ENCODE measurements around the gene LONP2. TPM values are rescaled to one million over a fixed set of nuclear protein-coding genes. Genes with fewer than 3 reads are reported as not detected.
A peak's percentile ranks its signal among the peaks of the same experiment; 100 is the strongest.
"Not testable (repeated sequence)": the region's sequence is repeated elsewhere in the genome, so short reads cannot be mapped to it uniquely, and the experiment has no call there.

The LONP2 gene
- total RNA-seq, 2 donors from 2014 or later: 39.0 to 53.5 TPM

- peak; percentile 81 to 85 for DNase-seq (ENCODE audit: low spot score in 2 of 2)
- ATAC-seq: peak; percentile 96 to 97
- peak overlapping the region; percentile 90 to 93 for H3K27ac Mint-ChIP-seq
- no peaks in the 10 kb centered on the region for H3K9me3 Mint-ChIP-seq
- H3K36me3 Mint-ChIP-seq: peaks cover 0 to 7% of the 10 kb centered on the region in 2 donors
Observed at GRCh38 chr16:48365601-48366164, 121.6 kb downstream of the LONP2 start.

- peak; percentile 68 to 73 for ATAC-seq
- Mint-ChIP-seq H3K27ac (peak overlapping the region; percentile 90 to 93), H3K9me3 (no peaks in the 10 kb centered on the region), H3K36me3 (peaks cover 0 to 7% of the 10 kb centered on the region in 2 donors)
- DNase-seq (ENCODE audit: low spot score in 2 of 2): peak in 1 of 2 donors; percentile 55
Observed at GRCh38 chr16:48366165-48367093, 122.3 kb downstream of the LONP2 start.

GRCh38 chr16:48367441-48368049, 123.4 kb downstream of the LONP2 start:
- no peak for ATAC-seq
- Mint-ChIP-seq H3K9me3 (no peaks in the 10 kb centered on the region), H3K27ac (peak overlapping the region; percentile 90 to 93), H3K36me3 (no peaks in the 10 kb centered on the region)
- DNase-seq (ENCODE audit: low spot score in 2 of 2): no peak

GRCh38 chr16:48369765-48370164, 125.7 kb downstream of the LONP2 start:
- DNase-seq (ENCODE audit: low spot score in 2 of 2) (no peak), ATAC-seq (no peak)
- Mint-ChIP-seq H3K36me3 (no peaks in the 10 kb centered on the region), H3K9me3 (no peaks in the 10 kb centered on the region), H3K27ac (no peak overlapping the region)

- no peaks in the 10 kb centered on the region for H3K36me3 Mint-ChIP-seq
- ATAC-seq: no peak
- no peaks in the 10 kb centered on the region for H3K9me3 Mint-ChIP-seq
- H3K27ac Mint-ChIP-seq: no peak overlapping the region
- no peak for DNase-seq (ENCODE audit: low spot score in 2 of 2)
Observed at GRCh38 chr16:48370229-48370628, 126.1 kb downstream of the LONP2 start.

- not testable (repeated sequence) for ATAC-seq
Observed at GRCh38 chr16:48370668-48371392, 126.7 kb downstream of the LONP2 start.

GRCh38 chr16:48371393-48371780, 127.3 kb downstream of the LONP2 start:
- Mint-ChIP-seq H3K9me3 (no peaks in the 10 kb centered on the region), H3K36me3 (no peaks in the 10 kb centered on the region), H3K27ac (no peak overlapping the region)
- ATAC-seq (no peak), DNase-seq (ENCODE audit: low spot score in 2 of 2) (no peak)

More at GRCh38 chr16:48370668-48371392, 126.7 kb downstream of the LONP2 start:
- H3K36me3 Mint-ChIP-seq; H3K9me3 Mint-ChIP-seq; H3K27ac Mint-ChIP-seq; DNase-seq (ENCODE audit: low spot score in 2 of 2): not testable (repeated sequence)

GRCh38 chr16:48372744-48373143, 128.6 kb downstream of the LONP2 start:
- DNase-seq (ENCODE audit: low spot score in 2 of 2): no peak
- Mint-ChIP-seq H3K9me3 (no peaks in the 10 kb centered on the region), H3K27ac (no peak overlapping the region), H3K36me3 (no peaks in the 10 kb centered on the region)
- no peak for ATAC-seq

GRCh38 chr16:48373258-48374029, 129.3 kb downstream of the LONP2 start:
- DNase-seq (ENCODE audit: low spot score in 2 of 2): no peak
- no peaks in the 10 kb centered on the region for H3K9me3 Mint-ChIP-seq
- no peak for ATAC-seq
- H3K27ac Mint-ChIP-seq: no peak overlapping the region
- H3K36me3 Mint-ChIP-seq: no peaks in the 10 kb centered on the region

GRCh38 chr16:48374255-48374654, 130.2 kb downstream of the LONP2 start:
- Mint-ChIP-seq H3K36me3 (no peaks in the 10 kb centered on the region), H3K27ac (no peak overlapping the region), H3K9me3 (no peaks in the 10 kb centered on the region)
- DNase-seq (ENCODE audit: low spot score in 2 of 2) (no peak), ATAC-seq (no peak)

- not testable (repeated sequence) for H3K27ac Mint-ChIP-seq; H3K36me3 Mint-ChIP-seq; ATAC-seq; DNase-seq (ENCODE audit: low spot score in 2 of 2); H3K9me3 Mint-ChIP-seq
Observed at GRCh38 chr16:48377301-48377700, 133.2 kb downstream of the LONP2 start.

- H3K27ac Mint-ChIP-seq: no peak overlapping the region
- DNase-seq (ENCODE audit: low spot score in 2 of 2) (no peak), ATAC-seq (no peak)
- no peaks in the 10 kb centered on the region for H3K9me3 Mint-ChIP-seq
- peaks cover under 1% of the 10 kb centered on the region in 2 donors for H3K36me3 Mint-ChIP-seq
Observed at GRCh38 chr16:48378276-48378675, 134.2 kb downstream of the LONP2 start.

- Mint-ChIP-seq H3K27ac (no peak overlapping the region), H3K36me3 (peaks cover 6% of the 10 kb centered on the region in 2 donors), H3K9me3 (no peaks in the 10 kb centered on the region)
- DNase-seq (ENCODE audit: low spot score in 2 of 2) (no peak), ATAC-seq (no peak)
Observed at GRCh38 chr16:48378836-48379235, 134.7 kb downstream of the LONP2 start.

- Mint-ChIP-seq H3K36me3 (peaks cover 12% of the 10 kb centered on the region in 2 donors), H3K27ac (no peak overlapping the region), H3K9me3 (no peaks in the 10 kb centered on the region)
- ATAC-seq (no peak), DNase-seq (ENCODE audit: low spot score in 2 of 2) (no peak)
Observed at GRCh38 chr16:48381201-48381600, 137.1 kb downstream of the LONP2 start.

- no peak for ATAC-seq
- Mint-ChIP-seq H3K9me3 (no peaks in the 10 kb centered on the region), H3K27ac (no peak overlapping the region), H3K36me3 (peaks cover 12% of the 10 kb centered on the region in 2 donors)
- no peak for DNase-seq (ENCODE audit: low spot score in 2 of 2)
Observed at GRCh38 chr16:48382131-48382530, 138.0 kb downstream of the LONP2 start.

Measured in activated naive CD4-positive, alpha-beta T cell treated with anti-CD3 and anti-CD28 coated beads, Interleukin-2, amount 50 U/mL, for 72 hours (primary cell).